ENCODE measurements around the gene SKAP1. TPM values are rescaled to one million over a fixed set of nuclear protein-coding genes. Genes with fewer than 3 reads are reported as not detected.

The SKAP1 gene
- total and polyA plus RNA-seq, 9 donors: 0.30 to 6.0 (median 2.4) TPM; not detected in 1

DNA sequence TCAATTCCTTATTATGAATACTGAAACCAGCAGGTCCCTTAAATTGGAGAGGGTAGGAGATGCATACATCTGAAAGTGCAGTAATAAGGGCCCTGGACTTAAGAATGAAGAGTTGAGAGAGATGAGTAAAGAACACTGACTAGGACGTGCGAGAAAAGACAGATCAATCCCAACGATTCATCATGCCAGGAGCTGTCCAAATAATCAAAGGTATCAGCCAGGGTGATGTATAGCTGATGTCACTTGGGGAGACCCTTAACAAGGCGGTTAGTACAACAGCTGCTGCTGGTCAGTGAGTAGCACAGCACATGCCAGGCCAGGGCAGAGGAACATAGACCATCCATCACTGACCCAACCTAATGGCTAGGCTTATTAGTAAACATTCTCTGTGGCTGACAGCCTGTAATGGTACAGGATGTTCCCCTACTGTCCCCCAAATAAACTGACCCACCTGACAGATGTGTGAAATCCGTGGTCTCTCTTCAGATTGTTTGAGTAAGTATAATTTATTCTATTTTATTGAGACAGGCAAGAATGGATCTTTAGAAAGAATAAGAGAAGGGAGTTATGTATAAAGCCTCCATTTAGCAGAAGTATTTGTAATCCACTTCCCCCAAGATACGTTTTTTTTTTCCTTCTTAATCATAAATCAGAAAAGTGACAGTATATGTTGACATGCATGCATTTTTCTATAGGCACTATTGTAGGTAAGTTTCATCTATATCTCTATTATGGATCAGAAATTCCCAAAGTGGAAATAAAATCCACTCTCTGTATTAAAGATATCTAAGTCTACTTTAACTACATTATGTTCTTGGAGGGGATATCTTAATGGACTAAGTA is 204.1 kb downstream of the SKAP1 start:
- intact Hi-C loops (cut with DNase I): no loop called here
- 5 to 24% (median 14%) methylated on average over 6 of the region's 6 CpGs for WGBS, 3 donors

GRCh38 chr17:48223945-48224344 is 206.1 kb downstream of the SKAP1 start:
- intact Hi-C loops (cut with DNase I): no loop called here

More for the DNA sequence above, 204.1 kb downstream of the SKAP1 start:
- no peak for DNase-seq
- Histone ChIP-seq H3K9me3 (no peaks in the 10 kb centered on the region), H3K27me3 (no peaks in the 10 kb centered on the region), H3K4me1 (ENCODE audit: insufficient read depth) (no peaks in the 10 kb centered on the region), H3K36me3 (no peaks in the 10 kb centered on the region), H3K4me3 (no peak overlapping the region), H3K27ac (no peak overlapping the region)
- TF ChIP-seq EP300 (IDR thresholded peaks at IDR 0.05) (no peak), CTCF (IDR thresholded peaks at IDR 0.05) (no peak), POLR2A (IDR thresholded peaks at IDR 0.05) (no peak)

GRCh38 chr17:48219617-48220016 is 210.4 kb downstream of the SKAP1 start:
- H3K9me3 ChIP-seq: no peaks in the 10 kb centered on the region
- H3K36me3 ChIP-seq: no peaks in the 10 kb centered on the region
- no peaks in the 10 kb centered on the region for H3K4me1 ChIP-seq (ENCODE audit: insufficient read depth)
- TF ChIP-seq CTCF (IDR thresholded peaks at IDR 0.05): no peak
- TF ChIP-seq POLR2A (IDR thresholded peaks at IDR 0.05): no peak
- TF ChIP-seq EP300 (IDR thresholded peaks at IDR 0.05): no peak
- no peak overlapping the region for H3K4me3 ChIP-seq
- DNase-seq: no peak
- 0 to 17% (median 0%) methylated on average over 1 of the region's 1 CpG for WGBS, 3 donors
- no peak overlapping the region for H3K27ac ChIP-seq
- no peaks in the 10 kb centered on the region for H3K27me3 ChIP-seq
- intact Hi-C loops (cut with DNase I): no loop called here

More at GRCh38 chr17:48223945-48224344, 206.1 kb downstream of the SKAP1 start:
- Histone ChIP-seq H3K4me3 (no peak overlapping the region), H3K4me1 (ENCODE audit: insufficient read depth) (no peaks in the 10 kb centered on the region), H3K27me3 (no peaks in the 10 kb centered on the region), H3K27ac (no peak overlapping the region), H3K9me3 (no peaks in the 10 kb centered on the region), H3K36me3 (no peaks in the 10 kb centered on the region)
- DNase-seq: no peak
- TF ChIP-seq EP300 (IDR thresholded peaks at IDR 0.05) (no peak), CTCF (IDR thresholded peaks at IDR 0.05) (no peak), POLR2A (IDR thresholded peaks at IDR 0.05) (no peak)

DNA sequence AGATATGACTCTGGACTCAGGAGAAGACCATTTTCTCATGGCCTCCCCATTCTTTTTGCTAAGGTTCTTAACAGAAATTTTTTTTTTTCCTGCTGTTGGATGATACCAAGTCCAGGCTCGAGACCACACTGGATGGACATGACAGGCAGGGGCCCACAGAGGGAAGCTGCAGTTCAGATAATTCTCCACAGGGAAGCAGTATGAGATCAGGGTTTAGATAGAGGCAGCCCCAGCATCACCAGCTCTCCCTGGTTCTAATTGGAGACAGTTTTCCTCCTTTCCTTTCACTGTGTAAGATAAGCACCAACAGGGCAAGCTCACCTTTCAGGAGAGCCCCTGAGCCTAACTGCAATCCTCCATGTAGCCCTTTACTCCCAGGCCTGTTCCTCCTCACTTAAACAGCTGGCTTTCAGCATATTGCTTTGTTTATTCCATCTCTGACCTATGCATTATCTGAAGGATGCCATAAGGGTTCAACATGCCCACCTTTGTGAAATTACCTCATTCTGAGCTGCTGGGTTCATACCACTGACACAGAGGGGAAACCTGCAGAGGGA is 214.4 kb downstream of the SKAP1 start:
- Histone ChIP-seq H3K36me3 (no peaks in the 10 kb centered on the region), H3K4me3 (no peak overlapping the region), H3K4me1 (ENCODE audit: insufficient read depth) (no peaks in the 10 kb centered on the region), H3K27ac (no peak overlapping the region), H3K27me3 (no peaks in the 10 kb centered on the region), H3K9me3 (no peaks in the 10 kb centered on the region)
- WGBS, 3 donors: 7 to 25% (median 10%) methylated on average over 1 of the region's 1 CpG
- no peak for TF ChIP-seq POLR2A (IDR thresholded peaks at IDR 0.05)
- no peak for TF ChIP-seq CTCF (IDR thresholded peaks at IDR 0.05)
- no peak for TF ChIP-seq EP300 (IDR thresholded peaks at IDR 0.05)
- intact Hi-C loops (cut with DNase I): no loop called here
- no peak for DNase-seq

Data from ovary (tissue), 9 donors.